ENCODE measurements around the gene KIR2DL4. TPM values are rescaled to one million over a fixed set of nuclear protein-coding genes. Genes with fewer than 3 reads are reported as not detected.
"Not testable (repeated sequence)": the region's sequence is repeated elsewhere in the genome, so short reads cannot be mapped to it uniquely, and the experiment has no call there.

Gene KIR2DL4
- total RNA-seq, 1 donor from 2014 or later = 0.38 TPM

DNA sequence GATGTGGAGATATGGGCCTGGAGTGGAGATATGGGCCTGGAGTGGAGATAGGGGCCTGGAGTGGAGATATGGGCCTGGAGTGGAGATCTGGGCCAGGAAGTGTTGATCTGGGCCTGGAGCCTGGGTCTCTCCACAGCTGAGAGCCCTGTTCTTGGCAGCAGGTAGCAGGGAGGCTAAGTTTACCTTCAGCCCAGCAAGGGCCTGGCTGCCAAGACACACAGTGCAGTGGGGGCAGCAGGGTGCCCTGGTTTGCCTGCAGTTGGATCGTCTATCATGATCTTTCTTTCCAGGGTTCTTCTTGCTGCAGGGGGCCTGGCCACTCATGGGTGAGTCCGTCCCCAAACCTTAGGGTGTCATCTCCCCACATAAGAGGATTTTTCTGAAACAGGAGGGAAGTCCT lies 47.5 kb downstream of the KIR2DL4 start:
- Histone ChIP-seq H3K4me3 (no peak overlapping the region), H3K36me3 (no peaks in the 10 kb centered on the region), H3K9me3 (no peaks in the 10 kb centered on the region), H3K27ac (no peak overlapping the region), H3K4me1 (no peaks in the 10 kb centered on the region), H3K27me3 (ENCODE audit: low read depth) (peaks cover 5% of the 10 kb centered on the region)
- DNase-seq (no peak), ATAC-seq (no peak)
- TF ChIP-seq, protein P1, sequence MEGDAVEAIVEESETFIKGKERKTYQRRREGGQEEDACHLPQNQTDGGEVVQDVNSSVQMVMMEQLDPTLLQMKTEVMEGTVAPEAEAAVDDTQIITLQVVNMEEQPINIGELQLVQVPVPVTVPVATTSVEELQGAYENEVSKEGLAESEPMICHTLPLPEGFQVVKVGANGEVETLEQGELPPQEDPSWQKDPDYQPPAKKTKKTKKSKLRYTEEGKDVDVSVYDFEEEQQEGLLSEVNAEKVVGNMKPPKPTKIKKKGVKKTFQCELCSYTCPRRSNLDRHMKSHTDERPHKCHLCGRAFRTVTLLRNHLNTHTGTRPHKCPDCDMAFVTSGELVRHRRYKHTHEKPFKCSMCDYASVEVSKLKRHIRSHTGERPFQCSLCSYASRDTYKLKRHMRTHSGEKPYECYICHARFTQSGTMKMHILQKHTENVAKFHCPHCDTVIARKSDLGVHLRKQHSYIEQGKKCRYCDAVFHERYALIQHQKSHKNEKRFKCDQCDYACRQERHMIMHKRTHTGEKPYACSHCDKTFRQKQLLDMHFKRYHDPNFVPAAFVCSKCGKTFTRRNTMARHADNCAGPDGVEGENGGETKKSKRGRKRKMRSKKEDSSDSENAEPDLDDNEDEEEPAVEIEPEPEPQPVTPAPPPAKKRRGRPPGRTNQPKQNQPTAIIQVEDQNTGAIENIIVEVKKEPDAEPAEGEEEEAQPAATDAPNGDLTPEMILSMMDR (IDR thresholded peaks at IDR 0.05) = no peak
- intact Hi-C loops (cut with DNase I) = no loop called here

DNA sequence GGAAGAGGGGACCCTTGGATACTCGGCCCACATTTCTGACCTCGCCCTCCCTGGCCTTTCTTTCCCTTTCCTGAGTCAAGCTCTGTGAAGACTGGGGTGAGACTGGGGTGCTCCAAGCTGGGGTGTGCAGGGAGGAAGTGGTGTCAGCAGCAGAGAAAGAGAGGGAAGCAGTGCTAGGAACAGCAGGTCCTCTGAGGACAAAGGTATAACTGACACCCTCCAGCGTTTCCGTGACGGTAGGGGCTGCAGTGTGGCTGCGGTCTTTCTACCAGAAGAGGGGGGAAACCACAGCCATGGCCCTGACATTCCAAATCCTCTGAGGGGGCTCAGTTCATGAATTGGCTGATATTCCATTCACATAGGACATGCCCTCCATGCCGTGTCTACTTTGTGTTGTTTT lies 47.9 kb downstream of the KIR2DL4 start:
- no peak overlapping the region for H3K4me3 ChIP-seq
- H3K27ac ChIP-seq = no peak overlapping the region
- DNase-seq (no peak), ATAC-seq (no peak)
- intact Hi-C loops (cut with DNase I) = no loop called here
- TF ChIP-seq, protein P1 (IDR thresholded peaks at IDR 0.05) = no peak
- H3K27me3 ChIP-seq (ENCODE audit: low read depth) = peaks cover 5% of the 10 kb centered on the region
- H3K9me3 ChIP-seq = no peaks in the 10 kb centered on the region
- no peaks in the 10 kb centered on the region for H3K36me3 ChIP-seq
- no peaks in the 10 kb centered on the region for H3K4me1 ChIP-seq

DNA sequence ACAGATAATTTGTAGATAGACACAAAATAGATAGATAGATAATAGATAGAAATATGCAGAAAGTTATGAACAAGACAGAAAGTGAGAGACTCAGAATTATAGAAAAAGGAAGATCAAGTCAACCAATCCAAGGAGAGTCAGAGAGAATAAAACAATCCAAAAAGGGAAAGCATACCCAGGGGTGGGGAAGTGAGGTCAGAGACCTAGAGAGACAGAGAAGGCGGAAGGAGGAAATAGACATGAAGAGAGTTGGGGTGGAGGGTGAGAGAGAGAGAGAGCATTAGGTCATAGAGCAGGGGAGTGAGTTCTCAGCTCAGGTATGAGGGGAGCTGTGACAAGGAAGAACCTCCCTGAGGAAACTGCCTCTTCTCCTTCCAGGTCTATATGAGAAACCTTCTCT lies 51.8 kb downstream of the KIR2DL4 start:
- H3K4me1 ChIP-seq; H3K36me3 ChIP-seq; H3K9me3 ChIP-seq; H3K27me3 ChIP-seq (ENCODE audit: low read depth); H3K27ac ChIP-seq; intact Hi-C loops (cut with DNase I); H3K4me3 ChIP-seq; DNase-seq; ATAC-seq: not testable (repeated sequence)

DNA sequence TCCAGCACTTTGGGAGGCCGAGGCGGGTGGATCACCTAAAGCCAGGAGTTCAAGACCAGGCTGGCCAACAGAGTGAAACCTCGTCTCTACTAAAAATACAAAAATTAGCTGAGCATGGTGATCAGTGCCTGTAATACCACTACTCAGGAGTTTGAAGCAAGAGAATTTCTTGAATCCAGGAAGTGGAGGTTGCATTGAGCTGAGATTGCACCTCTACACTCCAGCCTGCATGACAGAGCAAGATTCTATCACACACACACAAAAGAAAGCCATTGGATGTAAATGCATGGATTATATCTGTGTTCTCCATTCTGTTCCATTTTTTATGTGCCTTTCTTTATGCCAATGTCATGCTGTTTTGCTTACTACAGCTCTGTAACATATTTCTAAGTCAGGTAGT lies 55.1 kb downstream of the KIR2DL4 start:
- H3K4me1 ChIP-seq; H3K4me3 ChIP-seq; H3K27ac ChIP-seq; intact Hi-C loops (cut with DNase I); H3K27me3 ChIP-seq (ENCODE audit: low read depth); H3K36me3 ChIP-seq; H3K9me3 ChIP-seq; ATAC-seq; DNase-seq: not testable (repeated sequence)

DNA sequence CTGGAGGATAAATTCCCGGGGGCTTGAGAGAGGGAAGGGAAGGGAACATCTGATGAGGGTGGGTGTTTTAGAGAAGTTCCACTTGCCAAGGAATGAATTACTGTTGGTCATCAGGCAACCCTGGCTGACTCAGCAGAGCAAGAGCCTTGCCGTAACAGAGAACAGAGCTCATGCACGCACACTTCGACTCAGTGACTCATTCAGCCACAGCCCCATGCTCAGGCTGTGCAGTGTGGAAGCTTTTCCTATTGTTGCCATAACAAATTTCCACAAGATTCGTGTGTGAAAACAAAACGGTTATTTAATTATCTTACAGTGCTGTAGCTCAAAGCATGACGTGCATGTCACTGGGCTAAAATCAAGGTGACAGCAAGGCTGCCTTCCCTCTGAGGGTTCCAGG lies 56.0 kb downstream of the KIR2DL4 start:
- H3K27ac ChIP-seq; H3K36me3 ChIP-seq; H3K9me3 ChIP-seq; H3K27me3 ChIP-seq (ENCODE audit: low read depth); H3K4me1 ChIP-seq; H3K4me3 ChIP-seq; DNase-seq; ATAC-seq; intact Hi-C loops (cut with DNase I): not testable (repeated sequence)

DNA sequence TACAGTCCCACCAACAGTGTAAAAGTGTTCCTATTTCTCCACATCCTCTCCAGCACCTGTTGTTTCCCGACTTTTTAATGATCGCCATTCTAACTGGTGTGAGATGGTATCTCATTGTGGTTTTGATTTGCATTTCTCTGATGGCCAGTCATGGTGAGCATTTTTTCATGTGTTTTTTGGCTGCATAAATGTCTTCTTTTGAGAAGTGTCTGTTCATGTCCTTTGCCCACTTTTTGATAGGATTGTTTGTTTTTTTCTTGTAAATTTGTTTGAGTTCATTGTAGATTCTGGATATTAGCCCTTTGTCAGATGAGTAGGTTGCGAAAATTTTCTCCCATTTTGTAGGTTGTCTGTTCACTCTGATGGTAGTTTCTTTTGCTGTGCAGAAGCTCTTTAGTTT lies 60.0 kb downstream of the KIR2DL4 start:
- H3K27me3 ChIP-seq (ENCODE audit: low read depth); DNase-seq; H3K27ac ChIP-seq; ATAC-seq; H3K4me1 ChIP-seq; H3K9me3 ChIP-seq; H3K36me3 ChIP-seq; H3K4me3 ChIP-seq; intact Hi-C loops (cut with DNase I): not testable (repeated sequence)

Other genes with a start within 250 kb of the KIR2DL4 start
- 25.3 TPM for gene LILRA2, start 229.8 kb upstream of the KIR2DL4 start, total RNA-seq
- 7.6 TPM for gene LILRA1, start 210.0 kb upstream of the KIR2DL4 start, total RNA-seq
- gene LILRB1, start 173.1 kb upstream of the KIR2DL4 start, total RNA-seq = 43.3 TPM
- gene LILRB4, start 140.6 kb upstream of the KIR2DL4 start, total RNA-seq = 43.7 TPM
- not detected for gene KIR3DL3, start 79.2 kb upstream of the KIR2DL4 start, total RNA-seq
- gene KIR2DL3, start 65.1 kb upstream of the KIR2DL4 start, total RNA-seq = 0.38 TPM
- gene KIR2DL1, start 33.8 kb upstream of the KIR2DL4 start, total RNA-seq = 0.83 TPM
- gene KIR3DL1, start 12.9 kb downstream of the KIR2DL4 start, total RNA-seq = 0.71 TPM
- 0.38 TPM for gene KIR2DS4, start 29.1 kb downstream of the KIR2DL4 start, total RNA-seq
- gene KIR3DL2, start 46.8 kb downstream of the KIR2DL4 start, total RNA-seq = not detected
- 6.7 TPM for gene FCAR, start 70.6 kb downstream of the KIR2DL4 start, total RNA-seq
- gene NCR1, start 102.5 kb downstream of the KIR2DL4 start, total RNA-seq = 2.4 TPM
- gene NLRP7, start 143.9 kb downstream of the KIR2DL4 start, total RNA-seq = 0.15 TPM
- gene NLRP2, start 162.8 kb downstream of the KIR2DL4 start, total RNA-seq = 22.7 TPM
- 0.95 TPM for gene GP6, start 234.7 kb downstream of the KIR2DL4 start, total RNA-seq